Measurements from ENCODE around the gene IMPDH2.

The IMPDH2 gene

GRCh38 chr3:49028673-49029562 lies at the start of gene IMPDH2:
Gene IMPDH2, minus strand, starts transcription at chr3:49029398. Its CDS starts 48 bp downstream, at chr3:49029350.
- peak; percentile 96 for DNase-seq (ENCODE audit: low spot score)

GRCh38 chr3:49076646-49077045 lies 47.4 kb upstream of the IMPDH2 start:
- DNase-seq (ENCODE audit: low spot score), result no peak

GRCh38 chr3:49076116-49076515 lies 46.9 kb upstream of the IMPDH2 start:
- no peak for DNase-seq (ENCODE audit: low spot score)

GRCh38 chr3:49058011-49058410 lies 28.8 kb upstream of the IMPDH2 start:
- DNase-seq (ENCODE audit: low spot score), result no peak

- no peak for DNase-seq (ENCODE audit: low spot score)
Measured at GRCh38 chr3:49057268-49057667, 28.1 kb upstream of the IMPDH2 start.

GRCh38 chr3:49054344-49054862 lies 25.2 kb upstream of the IMPDH2 start:
- DNase-seq (ENCODE audit: low spot score), result no peak

GRCh38 chr3:49053543-49053942 lies 24.3 kb upstream of the IMPDH2 start:
- no peak for DNase-seq (ENCODE audit: low spot score)

GRCh38 chr3:49035281-49035680 lies 6.1 kb upstream of the IMPDH2 start:
- DNase-seq (ENCODE audit: low spot score), result no peak

GRCh38 chr3:49034650-49035049 lies 5.5 kb upstream of the IMPDH2 start:
- no peak for DNase-seq (ENCODE audit: low spot score)

GRCh38 chr3:49032646-49033304 lies 3.6 kb upstream of the IMPDH2 start:
- DNase-seq (ENCODE audit: low spot score), result no peak

- no peak for DNase-seq (ENCODE audit: low spot score)
Measured at GRCh38 chr3:49030321-49030720, 1.1 kb upstream of the IMPDH2 start.

GRCh38 chr3:49029563-49029884 lies 326 bp upstream of the IMPDH2 start:
- no peak for DNase-seq (ENCODE audit: low spot score)

GRCh38 chr3:49028298-49028672 lies 913 bp downstream of the IMPDH2 start:
- no peak for DNase-seq (ENCODE audit: low spot score)

GRCh38 chr3:49027634-49028033 lies 1.6 kb downstream of the IMPDH2 start:
- no peak for DNase-seq (ENCODE audit: low spot score)

- DNase-seq (ENCODE audit: low spot score), result no peak
Measured at GRCh38 chr3:49026536-49026935, 2.7 kb downstream of the IMPDH2 start.

- no peak for DNase-seq (ENCODE audit: low spot score)
Measured at GRCh38 chr3:49025793-49026520, 3.2 kb downstream of the IMPDH2 start.

GRCh38 chr3:49025005-49025792 lies 4.0 kb downstream of the IMPDH2 start:
- DNase-seq (ENCODE audit: low spot score), result no peak

- no peak for DNase-seq (ENCODE audit: low spot score)
Measured at GRCh38 chr3:49024449-49024848, 4.7 kb downstream of the IMPDH2 start.

GRCh38 chr3:49023775-49024174 lies 5.4 kb downstream of the IMPDH2 start:
- no peak for DNase-seq (ENCODE audit: low spot score)

- no peak for DNase-seq (ENCODE audit: low spot score)
Measured at GRCh38 chr3:49022688-49023171, 6.5 kb downstream of the IMPDH2 start.

- DNase-seq (ENCODE audit: low spot score), result peak; percentile 93
Measured at GRCh38 chr3:49021813-49022687, 7.1 kb downstream of the IMPDH2 start, which contains the start of gene NDUFAF3. Gene NDUFAF3, plus strand, starts transcription at chr3:49022121. Its CDS starts 24 bp downstream, at chr3:49022145.

All from AG20443 (cell line).